Ovary (tissue), 3 donors: ENCODE data around the gene ARMC2.

ENCODE experiments used
- CTCF ChIP-seq, 3 donors: fragments of 450-650 bp in 2 of 3; fragments of 200-600 bp in 1 of 3; IDR thresholded peaks; one replicate each; pipeline versions ENCODE4 v1.5.1 to v1.8.0; 2016 to 2022; ENCODE audit warnings: antibody characterized with exemption in 3 of 3, mild to moderate bottlenecking in 1 of 3
- EP300 ChIP-seq: sonication (generic); formaldehyde crosslinking; IDR thresholded peaks from one replicate; pipeline ENCODE4 v1.6.1; 2017; ENCODE audit warnings: antibody characterized with exemption
- POLR2A ChIP-seq: fragments of 450-650 bp; IDR thresholded peaks from one replicate; pipeline ENCODE4 v1.6.1; 2017; ENCODE audit warnings: antibody characterized with exemption, mild to moderate bottlenecking, moderate library complexity
- donor health status: DM: no; HTN: no; CAD: no.

- no peak for TF ChIP-seq CTCF (IDR thresholded peaks at IDR 0.05)
- TF ChIP-seq POLR2A: no peak
- TF ChIP-seq EP300: no peak
Measured at GRCh38 chr6:108862479-108863191, 14.4 kb downstream of the ARMC2 start.
